Measurements from ENCODE around the gene VSTM1. TPM values are rescaled to one million over a fixed set of nuclear protein-coding genes. Genes with fewer than 3 reads are reported as not detected.
"Not testable (repeated sequence)": the region's sequence is repeated elsewhere in the genome, so short reads cannot be mapped to it uniquely, and the experiment has no call there.

VSTM1 gene
- total and polyA plus RNA-seq, 8 donors = 0.20 to 12.1 (median 0.31) TPM; not detected in 2

DNA sequence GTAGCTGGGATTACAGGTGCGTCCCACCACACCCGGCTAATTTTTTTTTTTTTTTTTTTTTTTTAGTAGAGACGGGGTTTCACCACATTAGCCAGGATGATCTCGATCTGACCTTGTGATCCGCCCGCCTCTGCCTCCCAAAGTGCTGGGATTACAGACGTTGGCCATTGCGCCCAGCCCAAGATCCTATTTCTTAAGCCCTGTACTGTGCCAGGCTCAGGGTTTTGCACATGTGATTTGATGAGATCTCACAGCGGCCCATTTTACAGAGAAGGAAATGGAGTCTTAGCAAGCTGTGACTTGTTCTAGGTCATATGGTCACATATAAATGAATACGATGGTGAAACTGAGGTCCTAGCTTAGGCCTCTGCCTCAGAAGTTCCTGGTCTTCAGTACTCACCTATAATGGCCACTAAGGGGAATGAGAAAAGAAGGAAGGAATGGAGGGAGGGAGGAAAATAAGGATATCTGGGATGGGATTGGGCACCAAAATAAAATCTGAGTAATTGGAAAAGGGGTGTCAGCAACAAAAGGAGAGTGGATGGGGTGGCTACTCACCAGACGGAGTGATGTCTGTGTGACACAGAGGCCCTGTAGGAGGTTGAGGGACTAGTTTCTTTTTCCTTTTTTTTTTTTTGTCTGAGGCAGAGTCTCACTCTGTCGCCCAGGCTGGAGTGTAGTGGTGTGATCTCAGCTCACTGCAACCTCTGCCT, 35.6 kb upstream of the VSTM1 start:
- ATAC-seq = no peak
- Histone ChIP-seq H3K9me3 (no peaks in the 10 kb centered on the region), H3K4me3 (peak overlapping the region in 1 of 2 donors; percentile 51), H3K36me3 (peaks cover 0 to 9% of the 10 kb centered on the region in 2 donors), H3K4me1 (peaks cover 14 to 66% of the 10 kb centered on the region in 2 donors), H3K27me3 (peaks cover 0 to 30% of the 10 kb centered on the region in 2 donors), H3K27ac (peak overlapping the region in 1 of 2 donors; percentile 88)
- TF ChIP-seq, protein P1, sequence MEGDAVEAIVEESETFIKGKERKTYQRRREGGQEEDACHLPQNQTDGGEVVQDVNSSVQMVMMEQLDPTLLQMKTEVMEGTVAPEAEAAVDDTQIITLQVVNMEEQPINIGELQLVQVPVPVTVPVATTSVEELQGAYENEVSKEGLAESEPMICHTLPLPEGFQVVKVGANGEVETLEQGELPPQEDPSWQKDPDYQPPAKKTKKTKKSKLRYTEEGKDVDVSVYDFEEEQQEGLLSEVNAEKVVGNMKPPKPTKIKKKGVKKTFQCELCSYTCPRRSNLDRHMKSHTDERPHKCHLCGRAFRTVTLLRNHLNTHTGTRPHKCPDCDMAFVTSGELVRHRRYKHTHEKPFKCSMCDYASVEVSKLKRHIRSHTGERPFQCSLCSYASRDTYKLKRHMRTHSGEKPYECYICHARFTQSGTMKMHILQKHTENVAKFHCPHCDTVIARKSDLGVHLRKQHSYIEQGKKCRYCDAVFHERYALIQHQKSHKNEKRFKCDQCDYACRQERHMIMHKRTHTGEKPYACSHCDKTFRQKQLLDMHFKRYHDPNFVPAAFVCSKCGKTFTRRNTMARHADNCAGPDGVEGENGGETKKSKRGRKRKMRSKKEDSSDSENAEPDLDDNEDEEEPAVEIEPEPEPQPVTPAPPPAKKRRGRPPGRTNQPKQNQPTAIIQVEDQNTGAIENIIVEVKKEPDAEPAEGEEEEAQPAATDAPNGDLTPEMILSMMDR (IDR thresholded peaks at IDR 0.05) = no peak
- peak in 1 of 4 donors; percentile 18 for DNase-seq
- intact Hi-C loops (cut with DNase I) = no loop called here

DNA sequence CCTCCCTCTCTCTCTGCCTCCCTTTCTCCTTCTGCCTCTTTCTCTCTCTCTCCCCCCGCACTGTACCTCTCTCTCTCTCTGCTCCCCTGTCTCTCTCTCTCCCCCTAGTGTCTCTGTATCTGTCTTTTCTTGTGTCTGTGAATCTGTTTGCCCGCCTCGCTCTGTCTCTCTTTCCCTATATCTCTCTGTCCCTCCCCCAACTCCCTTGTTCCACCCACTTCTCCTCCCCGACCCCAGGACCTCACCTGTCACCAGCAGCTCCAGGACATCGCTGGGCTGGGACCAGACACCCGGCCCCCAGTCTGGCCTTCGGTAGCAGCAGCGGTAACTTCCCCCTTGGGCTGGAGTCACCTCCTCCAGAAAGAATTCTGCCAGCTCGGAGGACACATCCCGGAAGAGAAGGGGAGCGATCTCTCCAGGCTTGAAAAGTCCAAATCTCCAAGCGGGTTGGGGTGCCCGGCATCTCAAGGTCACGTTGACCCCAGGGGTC, 33.0 kb upstream of the VSTM1 start:
- Histone ChIP-seq H3K27ac (peak overlapping the region in 1 of 2 donors; percentile 83), H3K36me3 (peaks cover 0 to 15% of the 10 kb centered on the region in 2 donors), H3K9me3 (no peaks in the 10 kb centered on the region), H3K4me1 (peaks cover 6 to 47% of the 10 kb centered on the region in 2 donors), H3K4me3 (peak overlapping the region in 1 of 2 donors; percentile 36), H3K27me3 (peaks cover 0 to 40% of the 10 kb centered on the region in 2 donors)
- DNase-seq (peak in 2 of 4 donors; percentile 42 to 80), ATAC-seq (peak; percentile 24)
- TF ChIP-seq, protein P1 (IDR thresholded peaks at IDR 0.05) = no peak
- intact Hi-C loops (cut with DNase I) = no loop called here

DNA sequence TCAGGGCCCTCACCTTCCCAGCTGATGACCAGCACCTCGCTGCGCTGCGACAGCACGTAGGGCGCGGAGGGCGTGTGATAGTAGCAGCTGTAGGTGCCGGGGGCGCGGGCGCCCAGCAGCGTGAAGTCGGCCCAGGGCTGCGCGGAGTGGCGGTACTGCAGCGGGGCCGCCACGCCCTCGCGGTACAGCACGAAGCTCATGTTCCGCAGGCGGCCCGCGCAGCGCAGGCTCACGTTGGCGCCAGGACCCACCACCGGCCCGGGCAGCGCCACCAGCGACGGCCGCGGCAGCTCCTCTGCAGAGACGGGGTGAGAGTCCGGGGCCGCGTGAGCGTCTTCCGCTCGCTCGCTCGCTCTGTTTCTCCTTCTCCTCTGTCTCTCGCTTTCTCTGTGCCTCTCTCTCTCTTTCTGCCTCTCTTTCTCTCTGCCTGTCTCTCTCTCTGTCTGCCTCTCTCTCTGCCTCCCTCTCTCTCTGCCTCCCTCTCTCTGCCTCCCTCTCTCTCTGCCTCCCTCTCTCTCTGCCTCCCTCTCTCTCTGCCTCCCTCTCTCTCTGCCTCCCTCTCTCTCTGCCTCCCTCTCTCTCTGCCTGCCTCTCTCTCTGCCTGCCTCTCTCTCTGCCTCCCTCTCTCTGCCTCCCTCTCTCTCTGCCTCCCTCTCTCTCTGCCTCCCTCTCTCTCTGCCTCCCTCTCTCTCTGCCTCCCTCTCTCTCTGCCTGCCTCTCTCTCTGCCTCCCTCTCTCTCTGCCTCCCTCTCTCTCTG, 32.3 kb upstream of the VSTM1 start:
- Histone ChIP-seq H3K4me3 (peak overlapping the region in 1 of 2 donors; percentile 36), H3K27ac (peak overlapping the region in 1 of 2 donors; percentile 83), H3K36me3 (peaks cover 0 to 15% of the 10 kb centered on the region in 2 donors), H3K4me1 (peaks cover 6 to 41% of the 10 kb centered on the region in 2 donors), H3K27me3 (peaks cover 0 to 40% of the 10 kb centered on the region in 2 donors)
- ATAC-seq = peak; percentile 73
- H3K9me3 ChIP-seq; intact Hi-C loops (cut with DNase I): not testable (repeated sequence)
- peak in 3 of 4 donors; percentile 49 to 94 (median 53) for DNase-seq

DNA sequence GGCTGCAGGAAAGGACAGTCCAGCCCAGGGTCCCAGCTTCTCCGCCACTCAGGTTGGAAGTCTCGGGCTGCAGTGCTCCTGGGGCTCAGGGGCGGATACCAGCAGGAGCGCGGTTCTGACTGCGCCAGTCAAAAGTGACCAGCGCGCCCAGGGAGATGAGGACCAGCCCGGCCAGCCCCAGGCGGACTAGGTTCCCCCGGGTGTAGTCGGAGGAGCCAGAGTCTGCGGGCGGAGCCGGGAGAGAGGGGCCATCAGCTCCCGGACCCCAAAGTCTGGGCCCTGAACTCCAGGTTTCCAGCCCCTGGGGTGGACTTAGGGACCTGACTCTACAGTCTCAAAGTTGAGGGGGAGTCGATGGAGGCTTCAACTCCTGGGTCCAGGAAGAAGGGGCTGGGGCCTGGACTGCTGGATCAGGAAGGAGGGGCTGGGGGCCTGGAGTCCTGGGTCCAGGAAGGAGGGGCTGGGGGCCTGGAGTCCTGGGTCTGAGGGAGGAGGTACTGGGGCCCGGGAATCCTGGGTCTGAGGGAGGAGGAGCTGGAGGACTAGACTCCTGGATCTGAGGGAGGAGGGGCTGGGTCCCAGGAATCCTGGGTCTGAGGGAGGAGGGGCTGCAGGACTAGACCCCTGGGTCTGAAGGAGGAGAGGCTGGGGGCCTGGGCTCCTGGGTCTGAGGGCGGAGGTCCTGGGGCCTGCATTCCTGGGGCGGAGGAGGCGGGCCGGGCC, 31.6 kb upstream of the VSTM1 start:
- peak in 1 of 4 donors; percentile 71 for DNase-seq
- no peaks in the 10 kb centered on the region for H3K9me3 ChIP-seq
- peak overlapping the region in 1 of 2 donors; percentile 36 for H3K4me3 ChIP-seq
- no peak overlapping the region for H3K27ac ChIP-seq
- peaks cover 6 to 37% of the 10 kb centered on the region in 2 donors for H3K4me1 ChIP-seq
- peaks cover 0 to 48% of the 10 kb centered on the region in 2 donors for H3K27me3 ChIP-seq
- no peak for ATAC-seq
- intact Hi-C loops (cut with DNase I) = no loop called here
- peaks cover 0 to 15% of the 10 kb centered on the region in 2 donors for H3K36me3 ChIP-seq
- TF ChIP-seq, protein P1 (IDR thresholded peaks at IDR 0.05) = no peak

DNA sequence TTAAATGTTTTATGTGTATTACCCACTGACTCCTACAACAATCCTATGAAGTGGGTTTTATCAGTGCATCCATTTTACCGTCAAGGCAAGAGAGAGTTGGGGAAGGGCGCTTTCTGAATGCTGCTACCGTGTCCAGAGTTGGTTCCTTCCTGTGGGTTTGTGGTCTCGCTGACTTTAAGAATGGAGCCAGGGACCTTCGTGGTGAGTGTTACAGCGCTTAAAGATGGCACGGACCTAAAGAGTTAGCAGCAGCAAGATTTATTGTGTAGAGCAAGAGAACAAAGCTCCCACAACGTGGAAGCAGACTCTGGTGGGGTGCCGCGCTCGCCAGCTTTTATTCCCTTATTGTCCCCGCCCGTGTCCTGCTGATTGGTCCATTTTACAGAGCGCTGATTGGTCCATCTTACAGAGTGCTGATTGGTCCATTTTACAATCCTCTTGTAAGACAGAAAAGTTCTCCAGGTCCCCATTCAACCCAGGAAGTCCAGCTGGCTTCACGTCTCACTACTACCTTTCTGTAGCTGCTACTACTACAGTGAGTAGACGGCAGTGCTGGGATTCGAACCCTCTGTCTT, 30.8 kb upstream of the VSTM1 start:
- Histone ChIP-seq H3K4me1 (peaks cover 6 to 37% of the 10 kb centered on the region in 2 donors), H3K27ac (no peak overlapping the region), H3K27me3 (peaks cover 0 to 56% of the 10 kb centered on the region in 2 donors), H3K9me3 (no peaks in the 10 kb centered on the region), H3K36me3 (peaks cover 0 to 15% of the 10 kb centered on the region in 2 donors), H3K4me3 (no peak overlapping the region)
- TF ChIP-seq, protein P1 (IDR thresholded peaks at IDR 0.05) = no peak
- intact Hi-C loops (cut with DNase I) = no loop called here
- ATAC-seq (no peak), DNase-seq (no peak)

Measured in left lung (tissue), 10 donors.